GM10266 (cell line): Measurements from ENCODE around the gene FLNB.

Experiments used
- DNase-seq: peaks from one replicate; pipeline ENCODE4 v3.0.0; 2012; ENCODE audit errors: extremely low spot score
- TF ChIP-seq, protein P1 (sequence below): IDR thresholded peaks from 2 replicates; pipeline ENCODE4 v1.5.1; 2012; ENCODE audit warnings: mild to moderate bottlenecking, low read depth; ENCODE audit not compliant: control insufficient read depth, insufficient read depth; ENCODE audit errors: missing control alignments

The FLNB gene

DNA sequence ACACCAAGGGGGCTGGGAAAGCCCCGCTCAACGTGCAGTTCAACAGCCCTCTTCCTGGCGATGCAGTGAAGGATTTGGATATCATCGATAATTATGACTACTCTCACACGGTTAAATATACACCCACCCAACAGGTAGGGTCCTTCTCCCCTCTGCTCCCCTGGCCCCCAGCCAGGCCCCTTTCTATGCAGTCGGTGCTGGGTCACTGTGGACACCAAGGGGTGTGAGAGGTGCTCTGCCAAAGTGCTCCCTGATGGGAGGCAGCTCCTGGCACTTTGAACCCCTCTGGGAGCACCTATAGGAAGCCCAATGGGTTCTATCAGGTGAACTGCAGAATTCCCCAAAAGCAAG, 103.9 kb downstream of the FLNB start:
- no peak for DNase-seq
- TF ChIP-seq, protein P1, sequence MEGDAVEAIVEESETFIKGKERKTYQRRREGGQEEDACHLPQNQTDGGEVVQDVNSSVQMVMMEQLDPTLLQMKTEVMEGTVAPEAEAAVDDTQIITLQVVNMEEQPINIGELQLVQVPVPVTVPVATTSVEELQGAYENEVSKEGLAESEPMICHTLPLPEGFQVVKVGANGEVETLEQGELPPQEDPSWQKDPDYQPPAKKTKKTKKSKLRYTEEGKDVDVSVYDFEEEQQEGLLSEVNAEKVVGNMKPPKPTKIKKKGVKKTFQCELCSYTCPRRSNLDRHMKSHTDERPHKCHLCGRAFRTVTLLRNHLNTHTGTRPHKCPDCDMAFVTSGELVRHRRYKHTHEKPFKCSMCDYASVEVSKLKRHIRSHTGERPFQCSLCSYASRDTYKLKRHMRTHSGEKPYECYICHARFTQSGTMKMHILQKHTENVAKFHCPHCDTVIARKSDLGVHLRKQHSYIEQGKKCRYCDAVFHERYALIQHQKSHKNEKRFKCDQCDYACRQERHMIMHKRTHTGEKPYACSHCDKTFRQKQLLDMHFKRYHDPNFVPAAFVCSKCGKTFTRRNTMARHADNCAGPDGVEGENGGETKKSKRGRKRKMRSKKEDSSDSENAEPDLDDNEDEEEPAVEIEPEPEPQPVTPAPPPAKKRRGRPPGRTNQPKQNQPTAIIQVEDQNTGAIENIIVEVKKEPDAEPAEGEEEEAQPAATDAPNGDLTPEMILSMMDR: no peak

DNA sequence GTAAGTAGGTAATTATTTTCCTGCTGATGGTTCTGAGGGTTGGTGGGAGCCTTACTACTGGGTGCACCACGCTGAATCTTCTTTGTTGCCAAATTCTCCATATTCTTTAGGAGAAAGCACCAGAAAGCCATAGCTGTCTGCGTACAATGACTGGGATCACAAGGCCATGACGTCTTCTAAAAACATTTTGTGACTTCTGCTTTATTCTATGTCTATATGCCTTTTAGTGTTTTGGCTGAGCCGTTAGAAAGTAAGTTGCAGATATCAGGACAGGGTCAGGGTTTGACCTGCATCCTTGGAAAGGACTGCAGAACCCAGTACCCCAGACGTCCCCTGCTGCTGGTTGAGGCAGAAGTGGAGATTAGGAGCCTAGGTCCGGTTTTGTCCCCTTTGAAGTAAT, 107.0 kb downstream of the FLNB start:
- DNase-seq: no peak
- TF ChIP-seq, protein P1: no peak

DNA sequence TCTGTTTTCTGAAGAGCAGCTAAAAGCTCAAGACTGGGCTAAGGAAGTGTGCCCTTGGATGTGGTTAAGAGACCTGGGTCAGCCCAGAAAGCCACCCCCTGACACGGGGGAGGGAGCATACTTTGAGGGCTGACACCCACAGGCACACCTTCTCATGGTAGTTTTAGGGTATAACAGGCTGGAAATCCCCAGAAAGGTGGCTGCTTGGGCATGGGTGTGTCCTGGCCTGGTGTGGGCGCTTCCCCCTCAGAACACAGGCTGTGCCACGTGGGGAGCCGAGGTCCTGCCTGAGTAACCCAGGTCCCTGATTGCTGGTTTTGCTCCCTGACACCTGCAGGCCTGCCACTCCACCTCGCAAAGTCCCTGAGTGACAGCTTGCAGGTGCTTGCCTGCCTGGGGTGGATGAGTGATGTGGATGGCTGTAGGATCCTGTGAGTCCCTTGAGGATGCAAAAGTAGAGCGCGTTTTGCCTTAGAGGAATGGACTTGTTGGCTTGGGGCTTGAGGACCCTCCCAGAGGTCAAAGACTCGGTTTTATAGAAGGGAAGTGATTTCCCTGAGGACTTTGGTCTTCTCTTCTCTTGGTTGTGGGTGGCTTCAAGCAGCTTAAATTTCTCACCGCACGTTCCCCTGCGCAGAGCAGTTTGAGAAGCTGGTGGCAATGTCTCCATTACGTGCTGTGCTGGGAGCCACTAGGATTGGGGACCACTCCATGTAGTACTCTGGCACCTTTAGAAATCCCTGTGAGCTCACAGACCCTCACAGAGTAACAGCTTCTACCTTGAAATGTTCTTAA, 108.1 kb downstream of the FLNB start:
- peak; percentile 48 for DNase-seq
- TF ChIP-seq, protein P1: no peak

DNA sequence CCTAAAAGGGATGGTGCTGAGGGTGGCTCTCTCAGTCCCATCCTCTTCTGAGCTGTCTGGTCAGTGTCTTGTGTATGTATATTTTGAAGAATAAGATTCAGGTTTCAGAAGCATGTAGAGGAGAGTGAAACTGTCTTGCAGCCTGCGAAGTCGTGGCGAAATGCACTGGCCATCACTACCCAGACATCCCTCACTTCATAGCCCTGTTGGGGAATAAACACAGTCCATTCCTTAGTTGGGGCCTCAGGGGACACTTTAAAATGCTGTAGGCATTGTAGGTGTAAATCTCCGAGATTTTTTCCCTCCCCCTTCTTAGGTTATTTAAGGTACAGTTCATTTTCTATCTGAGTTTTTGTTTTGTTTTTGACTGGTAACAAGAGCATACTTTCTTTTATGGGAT, 108.8 kb downstream of the FLNB start:
- peak; percentile 15 for DNase-seq
- TF ChIP-seq, protein P1: no peak

DNA sequence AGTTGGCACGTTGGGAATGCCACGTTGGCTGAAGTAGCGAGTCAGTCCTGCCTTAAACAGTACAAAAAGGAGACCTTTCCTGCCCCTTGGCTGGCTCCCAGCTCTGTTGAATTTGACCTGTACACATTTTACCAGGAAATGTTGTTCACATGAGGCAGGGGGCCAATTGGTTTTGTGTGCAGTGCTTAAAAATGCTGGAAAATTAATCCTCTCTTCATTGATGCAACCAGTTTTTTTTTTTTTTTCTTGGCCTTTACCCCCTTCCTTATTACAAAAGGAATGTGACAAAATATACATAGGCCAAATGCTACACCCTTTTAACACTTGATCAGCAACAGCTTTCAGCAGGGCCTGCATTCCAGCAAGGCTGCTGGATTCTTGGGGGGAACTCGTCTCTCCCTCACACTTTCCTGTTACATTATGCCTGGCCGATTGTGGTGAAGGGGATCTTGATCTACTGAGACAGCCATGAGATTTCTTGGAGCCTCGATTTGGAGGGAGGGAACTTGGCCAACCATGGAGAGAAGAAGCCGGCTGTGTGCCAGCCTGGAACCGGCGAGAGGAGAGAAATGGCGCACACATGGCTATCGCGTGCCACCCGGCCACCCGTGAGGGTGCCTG, 109.4 kb downstream of the FLNB start:
- TF ChIP-seq, protein P1: no peak
- no peak for DNase-seq

DNA sequence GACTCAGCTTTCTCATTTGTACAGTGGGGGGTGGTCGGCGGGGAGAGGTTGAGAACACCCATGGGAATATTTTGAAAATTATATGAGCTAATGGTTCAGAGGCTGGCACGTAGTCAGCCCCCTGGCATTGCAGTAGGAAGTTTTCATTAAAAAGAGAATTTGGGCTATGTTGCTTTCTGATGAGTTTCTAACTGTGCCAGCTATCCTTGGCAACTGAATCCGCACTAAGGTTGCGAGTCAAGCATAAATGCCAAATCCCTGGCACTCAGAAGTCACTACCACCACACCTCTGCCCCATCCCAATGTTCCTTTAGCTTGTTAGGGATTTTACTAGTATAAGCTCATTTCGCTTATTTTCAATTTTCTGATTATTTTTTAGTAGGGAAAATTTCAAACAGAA, 111.0 kb downstream of the FLNB start:
- TF ChIP-seq, protein P1: no peak
- DNase-seq: no peak
